ENCODE data around the gene ADH6.

The ADH6 gene

GRCh38 chr4:99209671-99210070, 9.4 kb downstream of the ADH6 start:
- Histone ChIP-seq H3K36me3 (ENCODE audit: control insufficient read depth in 1 of 2, insufficient read depth in 2 of 2, low read length in 2 of 2) (no peaks in the 10 kb centered on the region), H4K8ac (ENCODE audit: low read depth, low read length) (no peak overlapping the region), H3K18ac (ENCODE audit: low read length) (no peak overlapping the region), H2BK5ac (ENCODE audit: low read depth, low read length, poor library complexity) (no peak overlapping the region), H3K4ac (ENCODE audit: low read depth, low read length) (no peak overlapping the region), H2BK12ac (ENCODE audit: low read length) (no peak overlapping the region), H2AK5ac (ENCODE audit: low read length) (no peak overlapping the region), H3K14ac (ENCODE audit: low read length) (no peak overlapping the region), H3K23ac (ENCODE audit: low read length) (no peak overlapping the region), H3K9ac (ENCODE audit: low read length) (no peak overlapping the region), H3K27ac (ENCODE audit: low read depth, low read length) (no peak overlapping the region), H3K4me2 (ENCODE audit: low read length) (no peak overlapping the region), H2BK120ac (ENCODE audit: insufficient read depth, low read length, poor library complexity) (no peak overlapping the region), H3K4me1 (ENCODE audit: control insufficient read depth in 1 of 2, insufficient read depth in 2 of 2, low read length in 2 of 2) (peaks cover 0 to 3% of the 10 kb centered on the region in 2 experiments), H4K91ac (ENCODE audit: low read depth, low read length) (no peak overlapping the region), H3K4me3 (ENCODE audit: low read depth, low read length) (no peak overlapping the region), H3K9me3 (ENCODE audit: insufficient read depth, low read depth, low read length) (no peaks in the 10 kb centered on the region), H3K27me3 (ENCODE audit: insufficient read depth, low read length) (no peaks in the 10 kb centered on the region), H3K79me2 (ENCODE audit: control insufficient read depth, insufficient read depth, low read length, poor library complexity) (no peaks in the 10 kb centered on the region), H3K79me1 (ENCODE audit: low read length) (no peaks in the 10 kb centered on the region), H2AFZ (ENCODE audit: insufficient read depth, low read length, poor library complexity) (no peak overlapping the region), H4K12ac (ENCODE audit: low read depth, low read length) (no peak overlapping the region)
- WGBS (ENCODE audit: extremely low coverage, insufficient coverage, insufficient read length): no CpG with 5 or more reads among the region's 1 CpG
- peak; percentile 77 to 96 for DNase-seq

- Histone ChIP-seq H3K27ac (ENCODE audit: low read depth, low read length) (no peak overlapping the region), H3K9ac (ENCODE audit: low read length) (no peak overlapping the region), H2AFZ (ENCODE audit: insufficient read depth, low read length, poor library complexity) (no peak overlapping the region), H2BK12ac (ENCODE audit: low read length) (no peak overlapping the region), H4K91ac (ENCODE audit: low read depth, low read length) (no peak overlapping the region), H3K79me1 (ENCODE audit: low read length) (no peaks in the 10 kb centered on the region), H2BK120ac (ENCODE audit: insufficient read depth, low read length, poor library complexity) (no peak overlapping the region), H3K9me3 (ENCODE audit: insufficient read depth, low read depth, low read length) (no peaks in the 10 kb centered on the region), H2AK5ac (ENCODE audit: low read length) (no peak overlapping the region), H3K18ac (ENCODE audit: low read length) (no peak overlapping the region), H3K14ac (ENCODE audit: low read length) (no peak overlapping the region), H3K4me3 (ENCODE audit: low read depth, low read length) (no peak overlapping the region), H4K8ac (ENCODE audit: low read depth, low read length) (no peak overlapping the region), H2BK5ac (ENCODE audit: low read depth, low read length, poor library complexity) (no peak overlapping the region), H3K4ac (ENCODE audit: low read depth, low read length) (no peak overlapping the region), H3K23ac (ENCODE audit: low read length) (no peak overlapping the region), H3K27me3 (ENCODE audit: insufficient read depth, low read length) (no peaks in the 10 kb centered on the region), H3K79me2 (ENCODE audit: control insufficient read depth, insufficient read depth, low read length, poor library complexity) (no peaks in the 10 kb centered on the region), H4K12ac (ENCODE audit: low read depth, low read length) (no peak overlapping the region), H3K4me2 (ENCODE audit: low read length) (no peak overlapping the region), H3K4me1 (ENCODE audit: control insufficient read depth in 1 of 2, insufficient read depth in 2 of 2, low read length in 2 of 2) (peaks cover 0 to 3% of the 10 kb centered on the region in 2 experiments), H3K36me3 (ENCODE audit: control insufficient read depth in 1 of 2, insufficient read depth in 2 of 2, low read length in 2 of 2) (no peaks in the 10 kb centered on the region)
- WGBS (ENCODE audit: extremely low coverage, insufficient coverage, insufficient read length): no CpG with 5 or more reads among the region's 2 CpGs
- DNase-seq: no peak
These were observed 10.3 kb downstream of the ADH6 start for GRCh38 chr4:99208719-99209075.

GRCh38 chr4:99207911-99208718, 10.9 kb downstream of the ADH6 start:
- H2BK12ac ChIP-seq (ENCODE audit: low read length): no peak overlapping the region

GRCh38 chr4:99207069-99207743, 11.8 kb downstream of the ADH6 start:
- Histone ChIP-seq H2BK5ac (ENCODE audit: low read depth, low read length, poor library complexity) (no peak overlapping the region), H3K9me3 (ENCODE audit: insufficient read depth, low read depth, low read length) (no peaks in the 10 kb centered on the region), H2AK5ac (ENCODE audit: low read length) (no peak overlapping the region), H4K8ac (ENCODE audit: low read depth, low read length) (no peak overlapping the region), H3K79me1 (ENCODE audit: low read length) (no peaks in the 10 kb centered on the region), H3K18ac (ENCODE audit: low read length) (no peak overlapping the region), H3K27ac (ENCODE audit: low read depth, low read length) (no peak overlapping the region), H3K23ac (ENCODE audit: low read length) (no peak overlapping the region), H4K91ac (ENCODE audit: low read depth, low read length) (no peak overlapping the region), H4K12ac (ENCODE audit: low read depth, low read length) (no peak overlapping the region), H3K4me1 (ENCODE audit: control insufficient read depth in 1 of 2, insufficient read depth in 2 of 2, low read length in 2 of 2) (peaks cover 0 to 3% of the 10 kb centered on the region in 2 experiments), H3K79me2 (ENCODE audit: control insufficient read depth, insufficient read depth, low read length, poor library complexity) (no peaks in the 10 kb centered on the region), H3K4me3 (ENCODE audit: low read depth, low read length) (no peak overlapping the region), H2BK120ac (ENCODE audit: insufficient read depth, low read length, poor library complexity) (no peak overlapping the region), H3K9ac (ENCODE audit: low read length) (no peak overlapping the region), H2BK12ac (ENCODE audit: low read length) (no peak overlapping the region), H3K14ac (ENCODE audit: low read length) (no peak overlapping the region), H3K4me2 (ENCODE audit: low read length) (no peak overlapping the region), H3K27me3 (ENCODE audit: insufficient read depth, low read length) (no peaks in the 10 kb centered on the region), H2AFZ (ENCODE audit: insufficient read depth, low read length, poor library complexity) (no peak overlapping the region), H3K36me3 (ENCODE audit: control insufficient read depth in 1 of 2, insufficient read depth in 2 of 2, low read length in 2 of 2) (no peaks in the 10 kb centered on the region), H3K4ac (ENCODE audit: low read depth, low read length) (no peak overlapping the region)
- DNase-seq: no peak
- no CpG with 5 or more reads among the region's 4 CpGs for WGBS (ENCODE audit: extremely low coverage, insufficient coverage, insufficient read length)

More at GRCh38 chr4:99207911-99208718, 10.9 kb downstream of the ADH6 start:
- Histone ChIP-seq H3K27ac (ENCODE audit: low read depth, low read length) (no peak overlapping the region), H4K12ac (ENCODE audit: low read depth, low read length) (no peak overlapping the region), H2AFZ (ENCODE audit: insufficient read depth, low read length, poor library complexity) (no peak overlapping the region), H3K18ac (ENCODE audit: low read length) (no peak overlapping the region), H3K36me3 (ENCODE audit: control insufficient read depth in 1 of 2, insufficient read depth in 2 of 2, low read length in 2 of 2) (no peaks in the 10 kb centered on the region), H2BK120ac (ENCODE audit: insufficient read depth, low read length, poor library complexity) (no peak overlapping the region), H3K27me3 (ENCODE audit: insufficient read depth, low read length) (no peaks in the 10 kb centered on the region), H4K8ac (ENCODE audit: low read depth, low read length) (no peak overlapping the region), H3K9ac (ENCODE audit: low read length) (no peak overlapping the region), H3K79me1 (ENCODE audit: low read length) (no peaks in the 10 kb centered on the region), H3K4ac (ENCODE audit: low read depth, low read length) (no peak overlapping the region), H3K4me3 (ENCODE audit: low read depth, low read length) (no peak overlapping the region), H3K23ac (ENCODE audit: low read length) (no peak overlapping the region), H3K4me1 (ENCODE audit: control insufficient read depth in 1 of 2, insufficient read depth in 2 of 2, low read length in 2 of 2) (peaks cover 0 to 3% of the 10 kb centered on the region in 2 experiments), H3K79me2 (ENCODE audit: control insufficient read depth, insufficient read depth, low read length, poor library complexity) (no peaks in the 10 kb centered on the region), H3K4me2 (ENCODE audit: low read length) (no peak overlapping the region), H4K91ac (ENCODE audit: low read depth, low read length) (no peak overlapping the region), H3K14ac (ENCODE audit: low read length) (no peak overlapping the region), H2AK5ac (ENCODE audit: low read length) (no peak overlapping the region), H3K9me3 (ENCODE audit: insufficient read depth, low read depth, low read length) (no peaks in the 10 kb centered on the region), H2BK5ac (ENCODE audit: low read depth, low read length, poor library complexity) (no peak overlapping the region)
- no peak for DNase-seq
- WGBS (ENCODE audit: extremely low coverage, insufficient coverage, insufficient read length): no CpG with 5 or more reads among the region's 10 CpGs
